Activated T-helper 2 cell treated with anti-CD3 and anti-CD28 coated beads, Interferon-gamma antibody, Interleukin-2, Interleukin-4, amounts not matched to agents 10 μg/mL and 5 μg/mL and 100 μg/mL, durations not matched to agents 14 hours and 24 hours and 36 hours (primary cell): ENCODE measurements around the gene DEFB119. TPM values are rescaled to one million over a fixed set of nuclear protein-coding genes. Genes with fewer than 3 reads are reported as not detected.
"Not testable (repeated sequence)": the region's sequence is repeated elsewhere in the genome, so short reads cannot be mapped to it uniquely, and the experiment has no call there.

Source experiments
- DNase-seq: peaks from one replicate; pipeline ENCODE4 v3.0.0; 2021; ENCODE audit warnings: low spot score
- H3K27ac Mint-ChIP-seq: one replicate; pipeline ENCODE4 v1.8.0; 2021; ENCODE audit warnings: mixed read lengths
- H3K27me3 Mint-ChIP-seq: one replicate; pipeline ENCODE4 v1.8.0; 2021; ENCODE audit warnings: low read depth, mixed read lengths
- H3K36me3 Mint-ChIP-seq: one replicate; pipeline ENCODE4 v1.8.0; 2021; ENCODE audit warnings: low read depth, mixed read lengths
- H3K4me1 Mint-ChIP-seq: one replicate; pipeline ENCODE4 v1.8.0; 2021; ENCODE audit warnings: low read depth, mixed read lengths
- H3K4me3 Mint-ChIP-seq: one replicate; pipeline ENCODE4 v1.8.0; 2021; ENCODE audit warnings: low read depth, mild to moderate bottlenecking, moderate library complexity, mixed read lengths
- H3K9me3 Mint-ChIP-seq: one replicate; pipeline ENCODE4 v1.8.0; 2021; ENCODE audit warnings: mixed read lengths
- intact Hi-C: fragments of 100-400 bp; cut with micrococcal nuclease; formaldehyde crosslinking; loops from one replicate; pipeline ENCODE4 v1.15.1; 2023
- total RNA-seq: library from RNA; stranded (reverse); gene quantifications from 2 replicates; pipeline ENCODE4 v1.2.3, GENCODE V29; 2022

Gene DEFB119
- total RNA-seq, 1 donor from 2014 or later: not detected

DNA sequence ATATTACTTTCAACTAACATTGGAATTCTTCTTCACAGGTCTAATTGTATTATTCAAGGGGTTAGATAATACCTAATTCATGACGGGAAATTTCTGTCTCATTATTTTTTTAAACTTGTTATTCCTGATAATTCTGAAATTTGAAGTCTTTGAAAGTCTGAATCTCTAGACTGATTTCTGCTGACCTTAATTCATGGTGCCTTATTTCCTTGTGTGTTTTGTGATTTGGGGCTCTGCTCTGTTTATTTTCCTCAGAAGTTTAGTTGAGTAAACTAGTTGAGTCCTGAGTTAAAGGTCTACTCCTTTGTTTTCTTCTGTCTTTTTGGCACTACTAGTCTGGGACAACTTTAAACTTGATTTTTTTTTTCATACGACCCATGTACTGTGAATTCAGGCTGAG, 16.0 kb downstream of the DEFB119 start:
- no peak for DNase-seq
- H3K4me3 Mint-ChIP-seq: no peak overlapping the region
- H3K4me1 Mint-ChIP-seq: no peaks in the 10 kb centered on the region
- peaks cover 6% of the 10 kb centered on the region for H3K9me3 Mint-ChIP-seq
- intact Hi-C loops: no loop called here
- H3K27me3 Mint-ChIP-seq: no peaks in the 10 kb centered on the region
- H3K36me3 Mint-ChIP-seq: no peaks in the 10 kb centered on the region
- no peak overlapping the region for H3K27ac Mint-ChIP-seq

GRCh38 chr20:31368301-31368700, 22.1 kb downstream of the DEFB119 start, which contains the start of gene DEFB118:
TSS of gene DEFB118 (plus strand) at chr20:31368601. CDS start at chr20:31368651, 50 bp downstream.
- Mint-ChIP-seq H3K27ac (no peak within 1 kb of the TSS), H3K36me3 (no peaks in the 10 kb centered on the region), H3K4me1 (no peaks in the 10 kb centered on the region), H3K27me3 (no peaks in the 10 kb centered on the region), H3K9me3 (peaks cover 7% of the 10 kb centered on the region), H3K4me3 (no peak within 1 kb of the TSS)
- DNase-seq: no peak
- intact Hi-C loops: no loop called here

- H3K9me3 Mint-ChIP-seq, H3K36me3 Mint-ChIP-seq, DNase-seq, intact Hi-C loops, H3K27ac Mint-ChIP-seq, H3K4me3 Mint-ChIP-seq, H3K4me1 Mint-ChIP-seq, H3K27me3 Mint-ChIP-seq: not testable (repeated sequence)
These were observed 26.1 kb downstream of the DEFB119 start for GRCh38 chr20:31364272-31364671.

- no peak overlapping the region for H3K27ac Mint-ChIP-seq
- H3K4me1 Mint-ChIP-seq: no peaks in the 10 kb centered on the region
- H3K36me3 Mint-ChIP-seq: no peaks in the 10 kb centered on the region
- H3K27me3 Mint-ChIP-seq: no peaks in the 10 kb centered on the region
- no peak for DNase-seq
- no peak overlapping the region for H3K4me3 Mint-ChIP-seq
- H3K9me3 Mint-ChIP-seq: peaks cover 7% of the 10 kb centered on the region
- intact Hi-C loops: no loop called here
These were observed 27.1 kb downstream of the DEFB119 start for GRCh38 chr20:31363295-31363694.

GRCh38 chr20:31355981-31356380, 34.4 kb downstream of the DEFB119 start:
- H3K4me3 Mint-ChIP-seq: no peak overlapping the region
- no peak overlapping the region for H3K27ac Mint-ChIP-seq
- H3K9me3 Mint-ChIP-seq: no peaks in the 10 kb centered on the region
- no peak for DNase-seq
- intact Hi-C loops: no loop called here
- no peaks in the 10 kb centered on the region for H3K27me3 Mint-ChIP-seq
- H3K36me3 Mint-ChIP-seq: no peaks in the 10 kb centered on the region
- no peaks in the 10 kb centered on the region for H3K4me1 Mint-ChIP-seq

DNA sequence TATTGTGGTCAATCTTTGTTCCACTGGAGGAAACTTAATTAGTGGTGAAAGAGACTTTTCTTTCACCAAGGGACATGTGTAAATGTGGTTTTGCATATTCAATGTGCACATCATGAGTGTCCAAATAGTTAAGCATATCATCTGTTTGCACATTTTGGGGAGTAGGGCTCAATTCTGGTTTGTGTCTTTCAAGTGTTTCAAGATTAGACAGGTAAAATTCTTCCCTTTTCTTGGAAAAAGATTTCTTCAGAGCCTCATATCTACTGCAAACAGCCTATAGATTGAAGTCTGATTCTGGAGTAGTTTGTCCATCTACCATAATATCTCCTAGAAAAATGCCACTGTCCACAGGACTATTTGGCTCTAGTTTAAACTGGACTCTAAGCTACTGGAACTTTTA, 48.9 kb downstream of the DEFB119 start:
- Mint-ChIP-seq H3K4me3 (no peak overlapping the region), H3K27ac (no peak overlapping the region), H3K4me1 (no peaks in the 10 kb centered on the region), H3K36me3 (no peaks in the 10 kb centered on the region), H3K27me3 (no peaks in the 10 kb centered on the region), H3K9me3 (no peaks in the 10 kb centered on the region)
- intact Hi-C loops: no loop called here
- DNase-seq: no peak

- peaks cover 25% of the 10 kb centered on the region for H3K9me3 Mint-ChIP-seq
- no peaks in the 10 kb centered on the region for H3K36me3 Mint-ChIP-seq
- H3K4me1 Mint-ChIP-seq: no peaks in the 10 kb centered on the region
- H3K4me3 Mint-ChIP-seq: no peak overlapping the region
- H3K27ac Mint-ChIP-seq: no peak overlapping the region
- DNase-seq: no peak
- intact Hi-C loops: no loop called here
- no peaks in the 10 kb centered on the region for H3K27me3 Mint-ChIP-seq
These were observed 59.5 kb downstream of the DEFB119 start for GRCh38 chr20:31330893-31331292.

Other genes with a start within 250 kb of the DEFB119 start
- not detected in 2 replicates for gene DEFB115, start 132.9 kb downstream of the DEFB119 start, total RNA-seq
- not detected in 2 replicates for gene DEFB116, start 82.0 kb downstream of the DEFB119 start, total RNA-seq
- not detected in 2 replicates for gene DEFB118, start 22.0 kb downstream of the DEFB119 start, total RNA-seq
- gene DEFB121, start 15.6 kb upstream of the DEFB119 start, total RNA-seq: not detected in 2 replicates
- not detected in 2 replicates for gene DEFB123, start 50.0 kb upstream of the DEFB119 start, total RNA-seq
- gene DEFB124, start 84.5 kb upstream of the DEFB119 start, total RNA-seq: not detected in 2 replicates
- not detected in 2 replicates for gene REM1, start 84.7 kb upstream of the DEFB119 start, total RNA-seq
- gene HM13, start 123.9 kb upstream of the DEFB119 start, total RNA-seq: 184 and 188 TPM in 2 replicates
- gene ID1, start 214.7 kb upstream of the DEFB119 start, total RNA-seq: 1.5 and 2.1 TPM in 2 replicates
- not detected in 2 replicates for gene COX4I2, start 247.3 kb upstream of the DEFB119 start, total RNA-seq